HepG2 (cell line): ENCODE results near the gene CEP104. TPM values are rescaled to one million over a fixed set of nuclear protein-coding genes. Genes with fewer than 3 reads are reported as not detected.

Experiments
- ATAC-seq: fragments of 200-7000 bp; cut with Tn5 transposase; 3 replicates; pipeline ENCODE4 v1.9.1; 2020; ENCODE audit warnings: mild to moderate bottlenecking, moderate library complexity
- BruUV-seq: library from RNA; stranded (reverse); fragments of 400-500 nt; replicated peaks from 2 replicates; lab custom pipeline; 2021; lab: Mats Ljungman, UMichigan
- CTCF ChIA-PET: fragments of 300-600 bp; formaldehyde crosslinking; extraction: SDS; loops from one replicate; lab custom pipeline; 2021; ENCODE audit warnings: low total read pairs, inconsistent platforms, low intra/inter-chr PET ratio; lab: Yijun Ruan, JAX
- POLR2A ChIA-PET: fragments of 350-600 bp; sonication (Branson Sonifier 250); formaldehyde crosslinking; loops from one replicate; lab custom pipeline; 2020; ENCODE audit warnings: antibody characterized with exemption, inconsistent platforms; lab: Yijun Ruan, JAX
- DNase-seq: peaks from one replicate; pipeline ENCODE4 v3.0.0-alpha.2; 2015; ENCODE audit warnings: low spot score
- FAIRE-seq: peaks from 3 replicates; lab custom pipeline; 2011; peaks lifted over from hg19 to GRCh38; lab: Jason Lieb, UNC
- H2AFZ ChIP-seq: one replicate; pipeline ENCODE4 v1.6.1; 2011; ENCODE audit warnings: low read length, inconsistent platforms
- H3K27ac ChIP-seq: fragments of 300-600 bp; 3 replicates; pipeline ENCODE4 v1.8.0; 2011; ENCODE audit warnings: mixed run types, mild to moderate bottlenecking, mixed read lengths, low read length, inconsistent platforms; ENCODE audit not compliant: insufficient read depth; ENCODE audit errors: extremely low read length
- H3K27me3 ChIP-seq, 2 experiments: fragments of 200-600 bp in 1 of 2; 2 replicates in 1 of 2; 3 replicates in 1 of 2; pipeline versions ENCODE4 v1.6.0 to v1.8.0; 2011; ENCODE audit warnings: low read length in 2 of 2, mild to moderate bottlenecking in 2 of 2, moderate library complexity in 2 of 2, inconsistent platforms in 1 of 2; ENCODE audit not compliant: insufficient read depth in 2 of 2, control insufficient read depth in 1 of 2
- H3K36me3 ChIP-seq, 2 experiments: fragments of 200-600 bp in 1 of 2; replicated peaks in 1 of 2; 2 replicates in 1 of 2; 3 replicates in 1 of 2; pipeline versions ENCODE4 v1.5.1 to v1.8.0; 2011; ENCODE audit warnings: low read length in 2 of 2, inconsistent platforms in 1 of 2; ENCODE audit not compliant: insufficient read depth in 2 of 2, control insufficient read depth in 1 of 2
- H3K4me1 ChIP-seq: 2 replicates; pipeline ENCODE4 v1.5.1; 2012; ENCODE audit warnings: low read length, inconsistent platforms; ENCODE audit not compliant: insufficient read depth
- H3K4me2 ChIP-seq: 2 replicates; pipeline ENCODE4 v1.6.0; 2011; ENCODE audit warnings: low read depth, low read length, inconsistent platforms
- H3K4me3 ChIP-seq, 3 experiments: fragments of 200-600 bp in 1 of 3; sonication (generic), shearing (Covaris generic) in 1 of 3; replicated peaks in 1 of 3; 2 replicates each; pipeline ENCODE4 v1.5.1; 2011 to 2016; ENCODE audit warnings: low read length in 3 of 3, inconsistent platforms in 2 of 3, low read depth in 2 of 3, mild to moderate bottlenecking in 2 of 3, control low read depth in 1 of 3, mixed read lengths in 1 of 3; ENCODE audit not compliant: insufficient read depth in 1 of 3
- H3K79me2 ChIP-seq: one replicate; pipeline ENCODE4 v1.6.1; 2011; ENCODE audit warnings: low read length, inconsistent platforms; ENCODE audit not compliant: insufficient read depth
- H3K9ac ChIP-seq: 2 replicates; pipeline ENCODE4 v1.6.0; 2011; ENCODE audit warnings: mild to moderate bottlenecking, low read depth, low read length, inconsistent platforms; ENCODE audit not compliant: insufficient read depth
- H3K9me3 ChIP-seq: 2 replicates; pipeline ENCODE4 v1.5.1; 2012; ENCODE audit warnings: mild to moderate bottlenecking, low read length
- H4K20me1 ChIP-seq: 2 replicates; pipeline ENCODE4 v1.6.0; 2011; ENCODE audit warnings: inconsistent platforms, mild to moderate bottlenecking, low read length, moderate library complexity; ENCODE audit not compliant: insufficient read depth
- SAP130 ChIP-seq: IDR thresholded peaks from 2 replicates; pipeline ENCODE4 v1.6.1; 2016; ENCODE audit warnings: low read depth
- SMAD9 ChIP-seq: sonication (generic); formaldehyde crosslinking; IDR thresholded peaks from 2 replicates; pipeline ENCODE4 v1.5.1; 2020; ENCODE audit warnings: mild to moderate bottlenecking, missing genetic modification reagents
- TAF15 ChIP-seq: fragments of 200-400 bp; formaldehyde crosslinking; IDR thresholded peaks from one replicate; pipeline ENCODE4 v1.6.1; 2018; ENCODE audit warnings: mild to moderate bottlenecking, low read depth, low read length; ENCODE audit not compliant: poor library complexity, severe bottlenecking
- ZFAT ChIP-seq: sonication (generic); formaldehyde crosslinking; conservative IDR thresholded peaks from 2 replicates; pipeline ENCODE4 v1.8.1; 2023; ENCODE audit warnings: missing genetic modification reagents, inconsistent platforms
- ZFP62 ChIP-seq: sonication (generic); formaldehyde crosslinking; IDR thresholded peaks from 2 replicates; pipeline ENCODE4 v1.4.0; 2020; ENCODE audit warnings: missing genetic modification reagents
- ZNF460 ChIP-seq: sonication (generic); formaldehyde crosslinking; IDR thresholded peaks from 2 replicates; pipeline ENCODE4 v1.5.1; 2020; ENCODE audit warnings: missing genetic modification reagents, mild to moderate bottlenecking, borderline replicate concordance
- ZSCAN22 ChIP-seq: sonication (generic); formaldehyde crosslinking; IDR thresholded peaks from 2 replicates; pipeline ENCODE4 v1.4.0; 2020; ENCODE audit warnings: mild to moderate bottlenecking, missing genetic modification reagents
- WGBS: methylation state at CpG from one replicate; pipeline ENCODE4 v1.1.6; 2017; ENCODE audit warnings: low lambda C conversion rate; 5-methylcytosine and 5-hydroxymethylcytosine counted together
- in situ Hi-C: cut with HindIII; loops from 2 replicates; pipeline ENCODE4 v1.10.0; 2017; ENCODE audit warnings: low pct_unique_long_range_greater_than_20kb; ENCODE audit not compliant: extremely low pct_ligation_motif_present
- intact Hi-C: fragments of 100-400 bp; cut with micrococcal nuclease; formaldehyde crosslinking; loops from one replicate; pipeline ENCODE4 v1.10.0; 2022; ENCODE audit not compliant: unreplicated experiment
- polyA plus RNA-seq, 8 experiments: library from polyadenylated mRNA; depleted of rRNA in 3 of 8; stranded (reverse) in 7 of 8; unstranded in 1 of 8; fragments of >200 nt; fragmentation: Illumina TruSeq in 4 of 8; extraction: Trizol in 4 of 8; gene quantifications; 2 replicates each; pipeline versions ENCODE4 v1.2.1 to v1.2.3, GENCODE V29; 2011 to 2016; ENCODE audit warnings: low read depth in 4 of 8, missing spikeins in 1 of 8, mixed read lengths in 1 of 8; ENCODE audit not compliant: insufficient read depth in 1 of 8
- total RNA-seq, 5 experiments: library from RNA; depleted of rRNA; stranded (reverse); fragments of >200 nt; fragmentation: Illumina TruSeq; extraction: Trizol; gene quantifications; 2 replicates each; pipeline ENCODE4 v1.2.3, GENCODE V29; 2016; ENCODE audit warnings: low read depth in 1 of 5

Gene CEP104
- total and polyA plus RNA-seq, 2 of the 13 experiments (the other 11 are each of a cell fraction or from before 2014, with no cell fraction given) = 20.4 to 30.1 TPM

DNA sequence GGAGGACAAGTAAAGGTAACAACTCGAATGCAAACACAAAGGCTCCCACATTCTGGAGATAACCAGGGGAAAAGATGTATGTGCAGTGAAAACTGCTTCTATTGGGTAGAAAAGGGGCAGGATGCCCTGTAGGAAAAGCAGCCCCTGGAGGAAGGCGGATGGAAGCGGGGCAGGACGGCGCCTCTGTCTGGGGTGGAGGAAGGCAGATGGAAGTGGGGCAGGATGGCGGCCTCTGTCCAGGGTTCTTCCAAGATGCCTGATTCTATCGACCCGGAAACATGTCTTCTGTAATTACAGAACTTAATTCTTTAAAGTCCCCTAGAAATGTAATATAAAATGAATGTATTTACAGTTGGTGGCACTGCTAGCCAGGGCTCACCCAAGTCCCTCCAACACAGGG lies 36.7 kb downstream of the CEP104 start (continued):
- no peak for TF ChIP-seq ZFP62 (CRISPR knock-in tag)
- no peak for TF ChIP-seq ZNF460 (CRISPR knock-in tag)
- TF ChIP-seq ZFAT (CRISPR knock-in tag) = no peak
- no peak for TF ChIP-seq SMAD9 (CRISPR knock-in tag)
- TF ChIP-seq, all 625 proteins: peak for 0

DNA sequence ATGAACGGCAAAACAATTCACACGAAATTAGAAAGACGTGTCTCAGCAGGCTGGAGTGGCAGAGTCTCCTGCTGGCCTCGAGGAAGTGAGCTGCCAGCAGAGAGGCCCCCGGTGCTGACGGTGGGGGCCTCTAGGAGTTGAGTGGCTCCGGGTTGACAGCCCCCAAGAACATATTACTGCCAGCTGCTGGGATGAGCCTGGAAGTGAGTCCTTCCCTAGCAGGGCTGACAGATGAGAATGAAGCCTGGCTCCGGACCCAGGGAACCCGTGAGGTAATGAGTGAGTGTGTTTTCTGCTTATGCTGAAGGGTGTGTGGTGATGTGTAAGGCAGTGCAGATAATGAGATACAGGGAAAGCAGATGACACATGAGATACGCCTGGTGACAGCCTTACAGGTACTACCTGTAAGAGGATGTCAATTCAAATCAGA lies 37.2 kb downstream of the CEP104 start:
- ATAC-seq (no peak), DNase-seq (no peak), FAIRE-seq (no peak)
- Histone ChIP-seq H4K20me1 (no peaks in the 10 kb centered on the region), H3K27me3 (no peaks in the 10 kb centered on the region), H3K36me3 (peaks cover 10 to 26% of the 10 kb centered on the region in 2 experiments; a peak in 4 of 5 replicates), H3K4me3 (no peak overlapping the region), H3K79me2 (no peaks in the 10 kb centered on the region), H3K4me1 (no peaks in the 10 kb centered on the region), H3K9ac (no peak overlapping the region), H3K4me2 (no peak overlapping the region), H2AFZ (no peak overlapping the region), H3K9me3 (no peaks in the 10 kb centered on the region), H3K27ac (no peak overlapping the region)
- in situ Hi-C loops = no loop called here
- ChIA-PET CTCF (no interaction called here), POLR2A (no interaction called here)
- 85% methylated on average over 10 of the region's 10 CpGs for WGBS
- BruUV-seq = no TSS peak
- intact Hi-C loops = no loop called here
- TF ChIP-seq SAP130 (CRISPR knock-in tag) (no peak), TAF15 (no peak), ZSCAN22 (CRISPR knock-in tag) (no peak)
